Testis (tissue), 3 donors: Measurements from ENCODE around the gene MYH11. TPM values are rescaled to one million over a fixed set of nuclear protein-coding genes. Genes with fewer than 3 reads are reported as not detected.
A peak's percentile ranks its signal among the peaks of the same experiment; 100 is the strongest.
"Not testable (repeated sequence)": the region's sequence is repeated elsewhere in the genome, so short reads cannot be mapped to it uniquely, and the experiment has no call there.

Experiments
- DNase-seq: peaks from one replicate; pipeline ENCODE4 v3.0.0-alpha.2; 2019
- H3K27ac ChIP-seq, 2 donors: fragments of 200-600 bp; sonication (generic); one replicate each; pipeline ENCODE4 v1.5.1; 2019
- H3K27me3 ChIP-seq: fragments of 200-600 bp; sonication (generic); one replicate; pipeline ENCODE4 v1.5.1; 2019
- H3K36me3 ChIP-seq: fragments of 200-600 bp; sonication (generic); one replicate; pipeline ENCODE4 v1.5.1; 2017; ENCODE audit warnings: low read depth; ENCODE audit errors: missing control alignments
- H3K4me1 ChIP-seq: fragments of 200-600 bp; sonication (generic); one replicate; pipeline ENCODE4 v1.5.1; 2019
- H3K4me3 ChIP-seq, 2 donors: fragments of 200-600 bp; sonication (generic); one replicate each; pipeline ENCODE4 v1.5.1; 2017 to 2019
- H3K9me3 ChIP-seq: fragments of 200-600 bp; sonication (generic); one replicate; pipeline ENCODE4 v1.5.1; 2017
- CTCF ChIP-seq, 3 experiments: fragments of 450-650 bp in 2 of 3; fragments of 200-600 bp in 1 of 3; sonication (generic) in 1 of 3; IDR thresholded peaks; one replicate each; pipeline ENCODE4 v1.5.1; 2016 to 2019; ENCODE audit warnings: antibody characterized with exemption in 3 of 3, mild to moderate bottlenecking in 2 of 3, moderate library complexity in 1 of 3
- POLR2A ChIP-seq: fragments of 450-650 bp; IDR thresholded peaks from one replicate; pipeline ENCODE4 v1.6.1; 2017; ENCODE audit warnings: antibody characterized with exemption, mild to moderate bottlenecking, moderate library complexity
- WGBS, 2 donors: methylation state at CpG; one replicate each; pipeline ENCODE4 v1.1.5; 2018; 5-methylcytosine and 5-hydroxymethylcytosine counted together
- intact Hi-C: fragments of 100-400 bp; cut with DNase I; formaldehyde crosslinking; loops from one replicate; pipeline ENCODE4 v1.15.1; 2023; ENCODE audit warnings: low total_unique reads
- polyA plus RNA-seq: library from polyadenylated mRNA; stranded (reverse); fragments of 350-450 nt; fragmentation: Illumina TruSeq; extraction: RNeasy Lipid Tissue Mini Kit (QIAGEN cat#74804); gene quantifications from one replicate; pipeline ENCODE4 v1.2.3, GENCODE V29; 2014; ENCODE audit warnings: low read depth, low replicate concordance; ENCODE audit not compliant: insufficient read depth
- total RNA-seq, 2 donors: library from RNA; depleted of rRNA; stranded (reverse); fragments of >200 nt; gene quantifications; one replicate each; pipeline ENCODE4 v1.2.3, GENCODE V29; 2016

The MYH11 gene
- total and polyA plus RNA-seq, 3 donors from 2014 or later = 263 to 276 (median 271) TPM

DNA sequence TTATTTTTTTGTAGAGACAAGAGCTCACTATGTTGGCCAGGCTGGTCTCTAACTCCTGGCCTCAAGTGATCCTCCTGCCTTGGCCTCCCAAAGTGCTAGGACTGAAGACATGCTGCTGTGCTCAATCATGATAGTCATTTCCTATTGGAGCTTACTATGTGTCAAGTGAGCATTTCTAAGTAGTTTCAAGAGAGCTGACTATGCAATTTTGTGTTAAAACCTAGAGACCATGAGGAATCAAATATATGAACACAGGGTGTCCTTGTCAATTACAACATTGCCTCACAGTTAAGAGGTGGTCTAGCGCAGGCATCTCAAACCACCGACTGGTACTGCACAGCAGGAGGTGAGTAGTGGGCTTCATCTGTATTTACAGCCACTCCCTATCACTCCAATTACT is 37.8 kb downstream of the MYH11 start:
- Histone ChIP-seq H3K36me3 (no peaks in the 10 kb centered on the region), H3K27ac (no peak overlapping the region), H3K4me1 (peaks cover 18% of the 10 kb centered on the region), H3K27me3 (no peaks in the 10 kb centered on the region), H3K9me3 (no peaks in the 10 kb centered on the region), H3K4me3 (no peak overlapping the region)
- 97 to 100% methylated on average over 2 of the region's 2 CpGs for WGBS, 2 donors
- no peak for TF ChIP-seq POLR2A
- TF ChIP-seq CTCF (IDR thresholded peaks at IDR 0.05) = no peak
- DNase-seq = no peak
- intact Hi-C loops = no loop called here

- H3K27me3 ChIP-seq = no peaks in the 10 kb centered on the region
- no peak for TF ChIP-seq CTCF (IDR thresholded peaks at IDR 0.05)
- no peak for TF ChIP-seq POLR2A
- peaks cover 9% of the 10 kb centered on the region for H3K4me1 ChIP-seq
- DNase-seq = no peak
- WGBS, 2 donors = 85 to 89% methylated on average over 2 of the region's 2 CpGs
- intact Hi-C loops = no loop called here
- H3K4me3 ChIP-seq = no peak overlapping the region
- H3K27ac ChIP-seq = no peak overlapping the region
- no peaks in the 10 kb centered on the region for H3K36me3 ChIP-seq
- H3K9me3 ChIP-seq = no peaks in the 10 kb centered on the region
Measured at GRCh38 chr16:15817446-15817845, 39.4 kb downstream of the MYH11 start.

DNA sequence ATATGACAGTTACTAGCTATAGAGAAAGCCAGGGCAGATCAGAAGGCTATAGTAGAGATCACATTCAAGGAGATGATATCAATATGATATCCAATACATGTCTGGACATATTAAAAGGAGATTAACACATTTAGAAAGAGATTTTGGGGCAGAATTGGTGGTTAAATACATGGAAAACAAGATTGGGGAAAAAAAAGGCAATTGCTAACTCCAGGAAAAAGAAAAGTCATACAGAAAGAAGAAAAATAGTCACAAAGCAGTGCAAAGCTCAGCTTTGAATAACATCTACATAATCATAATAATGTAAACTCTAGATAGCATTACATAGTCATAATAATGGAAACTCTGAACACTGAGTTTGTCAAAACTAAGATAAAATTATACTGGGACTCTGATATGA is 40.6 kb downstream of the MYH11 start:
- Histone ChIP-seq H3K9me3 (no peaks in the 10 kb centered on the region), H3K4me1 (peaks cover 15% of the 10 kb centered on the region), H3K27ac (no peak overlapping the region), H3K4me3 (no peak overlapping the region), H3K27me3 (no peaks in the 10 kb centered on the region), H3K36me3 (no peaks in the 10 kb centered on the region)
- TF ChIP-seq CTCF (IDR thresholded peaks at IDR 0.05) (no peak), POLR2A (no peak)
- DNase-seq = no peak
- intact Hi-C loops = no loop called here

DNA sequence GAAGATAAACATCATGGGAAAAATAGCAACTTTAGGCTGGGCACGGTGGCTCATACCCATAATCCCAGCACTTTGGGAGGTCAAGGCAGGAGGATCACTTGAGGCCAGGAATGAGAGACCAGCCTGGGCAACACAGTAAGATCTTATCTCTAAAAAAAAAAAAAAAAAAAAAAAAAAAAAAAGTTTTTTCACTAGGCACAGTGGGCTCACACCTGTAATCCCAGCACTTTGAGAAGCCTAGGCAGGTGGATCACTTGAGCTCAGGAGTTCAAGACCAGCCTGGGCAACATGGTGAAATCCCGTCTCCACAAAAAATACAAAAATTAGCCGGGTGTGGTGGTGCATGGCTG is 44.5 kb downstream of the MYH11 start:
- DNase-seq, H3K27me3 ChIP-seq, H3K9me3 ChIP-seq, H3K36me3 ChIP-seq, intact Hi-C loops, H3K4me3 ChIP-seq: not testable (repeated sequence)
- H3K27ac ChIP-seq = peak overlapping the region in 1 of 2 donors; percentile 84
- whole genome bisulfite sequencing, 2 donors = 42 to 63% methylated on average over 3 of the region's 3 CpGs
- H3K4me1 ChIP-seq = peaks cover 51% of the 10 kb centered on the region

DNA sequence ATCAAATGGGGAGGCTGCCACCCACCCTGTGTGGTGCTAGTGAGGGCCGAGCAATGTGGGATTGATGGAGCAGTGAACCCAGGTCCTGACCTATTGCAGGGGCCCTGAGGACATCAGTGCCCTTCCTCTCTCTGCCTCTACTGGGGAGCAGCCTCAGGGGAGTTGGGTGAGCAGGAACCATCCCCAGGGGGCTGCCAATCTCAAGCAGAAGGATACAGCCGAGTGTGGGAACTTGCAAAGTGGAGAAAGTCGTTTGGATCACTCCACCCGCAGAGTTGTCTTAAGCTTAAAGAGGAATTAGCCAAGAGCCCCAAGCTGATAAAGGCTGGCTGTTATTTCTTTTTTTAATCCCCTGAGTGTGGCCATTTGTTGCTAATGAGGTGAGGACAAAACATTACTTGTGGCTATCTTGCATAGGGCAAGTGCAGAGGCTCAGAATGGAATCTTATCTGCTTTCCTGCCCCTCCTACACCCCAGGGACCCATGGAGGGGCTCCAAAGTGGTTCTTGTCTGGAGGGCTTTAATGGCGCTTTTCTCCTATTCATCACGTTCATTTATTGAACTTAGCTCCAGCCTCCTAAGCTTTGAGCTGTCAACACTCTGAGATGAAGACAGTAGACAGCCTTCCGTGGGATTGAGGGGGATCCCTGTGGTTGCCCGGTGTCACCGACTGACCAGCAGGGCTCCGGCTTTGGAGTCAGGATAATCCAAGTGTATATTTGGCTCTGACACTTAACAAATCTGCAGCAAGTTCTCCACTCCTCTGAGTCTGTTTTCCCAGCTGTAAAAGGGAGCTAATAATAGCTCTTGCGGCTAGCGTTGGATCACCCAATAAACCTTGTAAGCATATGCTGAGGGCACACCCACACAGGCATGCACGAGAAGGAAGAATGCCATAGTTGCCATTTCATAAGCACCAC is 45.1 kb downstream of the MYH11 start:
- DNase-seq = peak; percentile 88
- TF ChIP-seq POLR2A (no peak), CTCF (IDR thresholded peaks at IDR 0.05) (no peak)
- no peaks in the 10 kb centered on the region for H3K9me3 ChIP-seq
- peak overlapping the region; percentile 64 to 84 for H3K27ac ChIP-seq
- no peak overlapping the region for H3K4me3 ChIP-seq
- H3K27me3 ChIP-seq = no peaks in the 10 kb centered on the region
- H3K36me3 ChIP-seq = no peaks in the 10 kb centered on the region
- WGBS, 2 donors = 24 to 37% methylated on average over 13 of the region's 13 CpGs
- peaks cover 55% of the 10 kb centered on the region for H3K4me1 ChIP-seq
- intact Hi-C loops = no loop called here
